ENCODE results near the gene ZNF316. TPM values are rescaled to one million over a fixed set of nuclear protein-coding genes. Genes with fewer than 3 reads are reported as not detected.

The ZNF316 gene
- total RNA-seq, 1 experiment from 2014 or later = 15.1 TPM

DNA sequence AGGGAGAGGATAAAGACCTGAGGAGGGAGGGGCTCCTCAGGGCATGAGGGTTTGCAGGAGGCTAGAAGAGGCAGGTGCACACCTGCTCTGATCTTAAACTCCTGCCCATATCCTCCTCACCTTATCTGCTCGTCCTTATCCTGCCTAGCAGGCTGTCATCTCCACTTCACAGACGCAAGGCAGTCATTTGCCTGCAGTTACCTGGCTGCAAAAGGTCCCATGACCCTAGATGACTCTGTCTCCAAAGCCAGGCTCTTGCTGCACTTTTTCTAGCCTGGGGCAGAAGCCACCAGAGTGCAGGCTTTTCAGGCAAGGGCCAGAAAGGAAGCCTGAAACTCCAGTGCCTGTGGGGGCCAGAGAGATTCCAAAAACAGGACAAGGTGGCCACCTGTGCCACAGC is 23.4 kb upstream of the ZNF316 start:
- Mint-ChIP-seq H3K9me3 (no peaks in the 10 kb centered on the region), H3K27ac (no peak overlapping the region; the same call in 1 of the 2 replicates), H3K4me3 (peak overlapping the region; percentile 22; the same call in 1 of the 2 replicates), H3K27me3 (ENCODE audit: low read depth) (peaks cover 5% of the 10 kb centered on the region; the same call in 1 of the 2 replicates), H3K36me3 (no peaks in the 10 kb centered on the region), H3K4me1 (peaks cover 12% of the 10 kb centered on the region)
- DNase-seq (ENCODE audit: low spot score) = no peak
- ATAC-seq = no peak
- ChIA-PET POLR2A (no interaction called here), CTCF (no interaction called here)
- no peak for TF ChIP-seq CBFB (CRISPR knock-in tag; IDR thresholded peaks at IDR 0.05; ENCODE audit: low read depth)
- TF ChIP-seq, protein P1, sequence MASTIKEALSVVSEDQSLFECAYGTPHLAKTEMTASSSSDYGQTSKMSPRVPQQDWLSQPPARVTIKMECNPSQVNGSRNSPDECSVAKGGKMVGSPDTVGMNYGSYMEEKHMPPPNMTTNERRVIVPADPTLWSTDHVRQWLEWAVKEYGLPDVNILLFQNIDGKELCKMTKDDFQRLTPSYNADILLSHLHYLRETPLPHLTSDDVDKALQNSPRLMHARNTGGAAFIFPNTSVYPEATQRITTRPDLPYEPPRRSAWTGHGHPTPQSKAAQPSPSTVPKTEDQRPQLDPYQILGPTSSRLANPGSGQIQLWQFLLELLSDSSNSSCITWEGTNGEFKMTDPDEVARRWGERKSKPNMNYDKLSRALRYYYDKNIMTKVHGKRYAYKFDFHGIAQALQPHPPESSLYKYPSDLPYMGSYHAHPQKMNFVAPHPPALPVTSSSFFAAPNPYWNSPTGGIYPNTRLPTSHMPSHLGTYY (CRISPR knock-in tag; IDR thresholded peaks at IDR 0.05) = no peak
- TF ChIP-seq MXD4 (CRISPR knock-in tag; IDR thresholded peaks at IDR 0.05; ENCODE audit: borderline replicate concordance) = no peak
- no peak for TF ChIP-seq FOXP1 (CRISPR knock-in tag; IDR thresholded peaks at IDR 0.05; ENCODE audit: borderline replicate concordance)
- TF ChIP-seq NR3C1 (CRISPR knock-in tag; conservative IDR thresholded peaks at IDR 0.05; ENCODE audit: low read depth) = no peak
- TF ChIP-seq, protein P2, sequence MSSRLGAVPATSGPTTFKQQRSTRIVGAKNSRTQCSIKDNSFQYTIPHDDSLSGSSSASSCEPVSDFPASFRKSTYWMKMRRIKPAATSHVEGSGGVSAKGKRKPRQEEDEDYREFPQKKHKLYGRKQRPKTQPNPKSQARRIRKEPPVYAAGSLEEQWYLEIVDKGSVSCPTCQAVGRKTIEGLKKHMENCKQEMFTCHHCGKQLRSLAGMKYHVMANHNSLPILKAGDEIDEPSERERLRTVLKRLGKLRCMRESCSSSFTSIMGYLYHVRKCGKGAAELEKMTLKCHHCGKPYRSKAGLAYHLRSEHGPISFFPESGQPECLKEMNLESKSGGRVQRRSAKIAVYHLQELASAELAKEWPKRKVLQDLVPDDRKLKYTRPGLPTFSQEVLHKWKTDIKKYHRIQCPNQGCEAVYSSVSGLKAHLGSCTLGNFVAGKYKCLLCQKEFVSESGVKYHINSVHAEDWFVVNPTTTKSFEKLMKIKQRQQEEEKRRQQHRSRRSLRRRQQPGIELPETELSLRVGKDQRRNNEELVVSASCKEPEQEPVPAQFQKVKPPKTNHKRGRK (CRISPR knock-in tag; IDR thresholded peaks at IDR 0.05; ENCODE audit: borderline replicate concordance) = no peak
- TF ChIP-seq, protein P3, sequence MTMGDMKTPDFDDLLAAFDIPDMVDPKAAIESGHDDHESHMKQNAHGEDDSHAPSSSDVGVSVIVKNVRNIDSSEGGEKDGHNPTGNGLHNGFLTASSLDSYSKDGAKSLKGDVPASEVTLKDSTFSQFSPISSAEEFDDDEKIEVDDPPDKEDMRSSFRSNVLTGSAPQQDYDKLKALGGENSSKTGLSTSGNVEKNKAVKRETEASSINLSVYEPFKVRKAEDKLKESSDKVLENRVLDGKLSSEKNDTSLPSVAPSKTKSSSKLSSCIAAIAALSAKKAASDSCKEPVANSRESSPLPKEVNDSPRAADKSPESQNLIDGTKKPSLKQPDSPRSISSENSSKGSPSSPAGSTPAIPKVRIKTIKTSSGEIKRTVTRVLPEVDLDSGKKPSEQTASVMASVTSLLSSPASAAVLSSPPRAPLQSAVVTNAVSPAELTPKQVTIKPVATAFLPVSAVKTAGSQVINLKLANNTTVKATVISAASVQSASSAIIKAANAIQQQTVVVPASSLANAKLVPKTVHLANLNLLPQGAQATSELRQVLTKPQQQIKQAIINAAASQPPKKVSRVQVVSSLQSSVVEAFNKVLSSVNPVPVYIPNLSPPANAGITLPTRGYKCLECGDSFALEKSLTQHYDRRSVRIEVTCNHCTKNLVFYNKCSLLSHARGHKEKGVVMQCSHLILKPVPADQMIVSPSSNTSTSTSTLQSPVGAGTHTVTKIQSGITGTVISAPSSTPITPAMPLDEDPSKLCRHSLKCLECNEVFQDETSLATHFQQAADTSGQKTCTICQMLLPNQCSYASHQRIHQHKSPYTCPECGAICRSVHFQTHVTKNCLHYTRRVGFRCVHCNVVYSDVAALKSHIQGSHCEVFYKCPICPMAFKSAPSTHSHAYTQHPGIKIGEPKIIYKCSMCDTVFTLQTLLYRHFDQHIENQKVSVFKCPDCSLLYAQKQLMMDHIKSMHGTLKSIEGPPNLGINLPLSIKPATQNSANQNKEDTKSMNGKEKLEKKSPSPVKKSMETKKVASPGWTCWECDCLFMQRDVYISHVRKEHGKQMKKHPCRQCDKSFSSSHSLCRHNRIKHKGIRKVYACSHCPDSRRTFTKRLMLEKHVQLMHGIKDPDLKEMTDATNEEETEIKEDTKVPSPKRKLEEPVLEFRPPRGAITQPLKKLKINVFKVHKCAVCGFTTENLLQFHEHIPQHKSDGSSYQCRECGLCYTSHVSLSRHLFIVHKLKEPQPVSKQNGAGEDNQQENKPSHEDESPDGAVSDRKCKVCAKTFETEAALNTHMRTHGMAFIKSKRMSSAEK (CRISPR knock-in tag; IDR thresholded peaks at IDR 0.05; ENCODE audit: borderline replicate concordance) = no peak
- TF ChIP-seq, protein P4, sequence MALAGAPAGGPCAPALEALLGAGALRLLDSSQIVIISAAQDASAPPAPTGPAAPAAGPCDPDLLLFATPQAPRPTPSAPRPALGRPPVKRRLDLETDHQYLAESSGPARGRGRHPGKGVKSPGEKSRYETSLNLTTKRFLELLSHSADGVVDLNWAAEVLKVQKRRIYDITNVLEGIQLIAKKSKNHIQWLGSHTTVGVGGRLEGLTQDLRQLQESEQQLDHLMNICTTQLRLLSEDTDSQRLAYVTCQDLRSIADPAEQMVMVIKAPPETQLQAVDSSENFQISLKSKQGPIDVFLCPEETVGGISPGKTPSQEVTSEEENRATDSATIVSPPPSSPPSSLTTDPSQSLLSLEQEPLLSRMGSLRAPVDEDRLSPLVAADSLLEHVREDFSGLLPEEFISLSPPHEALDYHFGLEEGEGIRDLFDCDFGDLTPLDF (CRISPR knock-in tag; IDR thresholded peaks at IDR 0.05) = no peak
- no peak for TF ChIP-seq PRRX2 (CRISPR knock-in tag; IDR thresholded peaks at IDR 0.05)
- TF ChIP-seq, protein P5, sequence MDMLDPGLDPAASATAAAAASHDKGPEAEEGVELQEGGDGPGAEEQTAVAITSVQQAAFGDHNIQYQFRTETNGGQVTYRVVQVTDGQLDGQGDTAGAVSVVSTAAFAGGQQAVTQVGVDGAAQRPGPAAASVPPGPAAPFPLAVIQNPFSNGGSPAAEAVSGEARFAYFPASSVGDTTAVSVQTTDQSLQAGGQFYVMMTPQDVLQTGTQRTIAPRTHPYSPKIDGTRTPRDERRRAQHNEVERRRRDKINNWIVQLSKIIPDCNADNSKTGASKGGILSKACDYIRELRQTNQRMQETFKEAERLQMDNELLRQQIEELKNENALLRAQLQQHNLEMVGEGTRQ (CRISPR knock-in tag; IDR thresholded peaks at IDR 0.05) = no peak
- no peak for TF ChIP-seq MYBL2 (CRISPR knock-in tag; IDR thresholded peaks at IDR 0.05)
- TF ChIP-seq, protein P6, sequence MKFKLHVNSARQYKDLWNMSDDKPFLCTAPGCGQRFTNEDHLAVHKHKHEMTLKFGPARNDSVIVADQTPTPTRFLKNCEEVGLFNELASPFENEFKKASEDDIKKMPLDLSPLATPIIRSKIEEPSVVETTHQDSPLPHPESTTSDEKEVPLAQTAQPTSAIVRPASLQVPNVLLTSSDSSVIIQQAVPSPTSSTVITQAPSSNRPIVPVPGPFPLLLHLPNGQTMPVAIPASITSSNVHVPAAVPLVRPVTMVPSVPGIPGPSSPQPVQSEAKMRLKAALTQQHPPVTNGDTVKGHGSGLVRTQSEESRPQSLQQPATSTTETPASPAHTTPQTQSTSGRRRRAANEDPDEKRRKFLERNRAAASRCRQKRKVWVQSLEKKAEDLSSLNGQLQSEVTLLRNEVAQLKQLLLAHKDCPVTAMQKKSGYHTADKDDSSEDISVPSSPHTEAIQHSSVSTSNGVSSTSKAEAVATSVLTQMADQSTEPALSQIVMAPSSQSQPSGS (CRISPR knock-in tag; IDR thresholded peaks at IDR 0.05; ENCODE audit: borderline replicate concordance, low read depth) = no peak
- TF ChIP-seq, protein P7, sequence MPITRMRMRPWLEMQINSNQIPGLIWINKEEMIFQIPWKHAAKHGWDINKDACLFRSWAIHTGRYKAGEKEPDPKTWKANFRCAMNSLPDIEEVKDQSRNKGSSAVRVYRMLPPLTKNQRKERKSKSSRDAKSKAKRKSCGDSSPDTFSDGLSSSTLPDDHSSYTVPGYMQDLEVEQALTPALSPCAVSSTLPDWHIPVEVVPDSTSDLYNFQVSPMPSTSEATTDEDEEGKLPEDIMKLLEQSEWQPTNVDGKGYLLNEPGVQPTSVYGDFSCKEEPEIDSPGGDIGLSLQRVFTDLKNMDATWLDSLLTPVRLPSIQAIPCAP (CRISPR knock-in tag; IDR thresholded peaks at IDR 0.05) = no peak
- TF ChIP-seq ZNF263 (CRISPR knock-in tag; IDR thresholded peaks at IDR 0.05; ENCODE audit: low read depth) = no peak
- TF ChIP-seq, protein P8, sequence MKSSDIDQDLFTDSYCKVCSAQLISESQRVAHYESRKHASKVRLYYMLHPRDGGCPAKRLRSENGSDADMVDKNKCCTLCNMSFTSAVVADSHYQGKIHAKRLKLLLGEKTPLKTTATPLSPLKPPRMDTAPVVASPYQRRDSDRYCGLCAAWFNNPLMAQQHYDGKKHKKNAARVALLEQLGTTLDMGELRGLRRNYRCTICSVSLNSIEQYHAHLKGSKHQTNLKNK (CRISPR knock-in tag; IDR thresholded peaks at IDR 0.05) = no peak
- no peak for TF ChIP-seq JAZF1 (CRISPR knock-in tag; IDR thresholded peaks at IDR 0.05)
- TF ChIP-seq ESRRA (CRISPR knock-in tag; IDR thresholded peaks at IDR 0.05; ENCODE audit: borderline replicate concordance) = no peak
- no peak for TF ChIP-seq ZNF416 (CRISPR knock-in tag; IDR thresholded peaks at IDR 0.05)

Measured in WTC11 (cell line).